Body of pancreas (tissue), 4 donors: ENCODE results near the gene OR51E2. TPM values are rescaled to one million over a fixed set of nuclear protein-coding genes. Genes with fewer than 3 reads are reported as not detected.

Source experiments
- ATAC-seq: fragments of 150-250 bp; one replicate; pipeline ENCODE4 v1.9.1; 2016
- DNase-seq, 4 donors: peaks; one replicate each; pipeline ENCODE4 v3.0.0-alpha.2; 2019
- H3K27ac ChIP-seq, 4 donors: fragments of 200-600 bp; sonication (generic); 1 replicate in 3 of 4; 2 replicates in 1 of 4; pipeline versions ENCODE4 v1.5.1 to v1.6.1; 2016 to 2019; ENCODE audit warnings: mild to moderate bottlenecking in 1 of 4, mixed read lengths in 1 of 4, moderate library complexity in 1 of 4
- H3K27me3 ChIP-seq, 2 donors: fragments of 200-600 bp; sonication (generic); one replicate each; pipeline ENCODE4 v1.6.0; 2016; ENCODE audit warnings: mild to moderate bottlenecking in 1 of 2
- H3K36me3 ChIP-seq, 2 donors: fragments of 200-600 bp; sonication (generic); replicated peaks in 1 of 2; 2 replicates each; pipeline ENCODE4 v1.5.1; 2016; ENCODE audit warnings: low read depth in 2 of 2; ENCODE audit not compliant: insufficient read depth in 1 of 2
- H3K4me1 ChIP-seq: fragments of 200-600 bp; sonication (generic); one replicate; pipeline ENCODE4 v1.6.0; 2016
- H3K4me3 ChIP-seq, 2 donors: fragments of 200-600 bp; sonication (generic); 1 replicate in 1 of 2; 2 replicates in 1 of 2; pipeline ENCODE4 v1.5.1; 2016 to 2019
- H3K9me3 ChIP-seq, 3 donors: fragments of 200-600 bp; sonication (generic); 1 replicate in 2 of 3; 2 replicates in 1 of 3; pipeline ENCODE4 v1.5.1; 2016
- CTCF ChIP-seq, 7 experiments: fragments of 450-650 bp in 4 of 7; fragments of 200-600 bp in 3 of 7; sonication (generic) in 3 of 7; IDR thresholded peaks; one replicate each; pipeline ENCODE4 v1.5.1; 2016 to 2019; ENCODE audit warnings: antibody characterized with exemption in 7 of 7
- POLR2A ChIP-seq, 3 donors: fragments of 450-650 bp; IDR thresholded peaks; one replicate each; pipeline ENCODE4 v1.6.1; 2016; ENCODE audit warnings: antibody characterized with exemption in 3 of 3, mild to moderate bottlenecking in 2 of 3
- WGBS, 2 donors: methylation state at CpG; one replicate each; pipeline ENCODE4 v1.1.5; 2017; 5-methylcytosine and 5-hydroxymethylcytosine counted together
- intact Hi-C: fragments of 100-400 bp; cut with DNase I; formaldehyde crosslinking; loops from one replicate; pipeline ENCODE4 v1.15.1; 2023
- total RNA-seq, 2 donors: library from RNA; depleted of rRNA; stranded (reverse); fragments of >200 nt; gene quantifications; one replicate each; pipeline ENCODE4 v1.1.0, GENCODE V29; 2016

OR51E2 gene
- total RNA-seq, 2 donors from 2014 or later: not detected

GRCh38 chr11:4665424-4665823 is 32.2 kb downstream of the OR51E2 start:
- ATAC-seq: no peak
- no peak for DNase-seq
- H3K27ac ChIP-seq: no peak overlapping the region
- H3K4me1 ChIP-seq: no peaks in the 10 kb centered on the region
- TF ChIP-seq POLR2A (IDR thresholded peaks at IDR 0.05) (no peak), CTCF (IDR thresholded peaks at IDR 0.05) (no peak)
- no peaks in the 10 kb centered on the region for H3K27me3 ChIP-seq
- intact Hi-C loops: no loop called here
- 59 to 68% methylated on average over 2 of the region's 2 CpGs for WGBS, 2 donors
- no peaks in the 10 kb centered on the region for H3K9me3 ChIP-seq
- H3K36me3 ChIP-seq: no peaks in the 10 kb centered on the region
- H3K4me3 ChIP-seq: no peak overlapping the region

- intact Hi-C loops: no loop called here
- DNase-seq (no peak), ATAC-seq (no peak)
- Histone ChIP-seq H3K4me3 (no peak overlapping the region), H3K27me3 (no peaks in the 10 kb centered on the region), H3K9me3 (no peaks in the 10 kb centered on the region), H3K36me3 (no peaks in the 10 kb centered on the region), H3K27ac (no peak overlapping the region), H3K4me1 (no peaks in the 10 kb centered on the region)
- 70 to 71% methylated on average over 3 of the region's 3 CpGs for WGBS, 2 donors
- TF ChIP-seq CTCF (IDR thresholded peaks at IDR 0.05) (no peak), POLR2A (IDR thresholded peaks at IDR 0.05) (no peak)
These were observed 32.9 kb downstream of the OR51E2 start for GRCh38 chr11:4664786-4665185.

- ATAC-seq (no peak), DNase-seq (no peak)
- 71 to 82% methylated on average over 3 of the region's 3 CpGs for whole genome bisulfite sequencing, 2 donors
- Histone ChIP-seq H3K27ac (no peak overlapping the region), H3K36me3 (no peaks in the 10 kb centered on the region), H3K27me3 (no peaks in the 10 kb centered on the region), H3K4me1 (no peaks in the 10 kb centered on the region), H3K9me3 (no peaks in the 10 kb centered on the region), H3K4me3 (no peak overlapping the region)
- TF ChIP-seq POLR2A (IDR thresholded peaks at IDR 0.05) (no peak), CTCF (IDR thresholded peaks at IDR 0.05) (no peak)
- intact Hi-C loops: no loop called here
These were observed 33.5 kb downstream of the OR51E2 start for GRCh38 chr11:4664183-4664582.

GRCh38 chr11:4662876-4663275 is 34.8 kb downstream of the OR51E2 start:
- Histone ChIP-seq H3K4me3 (no peak overlapping the region), H3K9me3 (no peaks in the 10 kb centered on the region), H3K27me3 (no peaks in the 10 kb centered on the region), H3K4me1 (no peaks in the 10 kb centered on the region), H3K36me3 (no peaks in the 10 kb centered on the region), H3K27ac (no peak overlapping the region)
- no peak for DNase-seq
- ATAC-seq: no peak
- 86 to 87% methylated on average over 6 of the region's 6 CpGs for WGBS, 2 donors
- TF ChIP-seq CTCF (IDR thresholded peaks at IDR 0.05) (no peak), POLR2A (IDR thresholded peaks at IDR 0.05) (no peak)
- intact Hi-C loops: no loop called here

- H3K9me3 ChIP-seq: no peaks in the 10 kb centered on the region
- H3K4me1 ChIP-seq: no peaks in the 10 kb centered on the region
- no peak overlapping the region for H3K27ac ChIP-seq
- ATAC-seq (no peak), DNase-seq (no peak)
- H3K36me3 ChIP-seq: no peaks in the 10 kb centered on the region
- H3K27me3 ChIP-seq: no peaks in the 10 kb centered on the region
- 49 to 74% methylated on average over 5 of the region's 5 CpGs for WGBS, 2 donors
- intact Hi-C loops: no loop called here
- TF ChIP-seq POLR2A (IDR thresholded peaks at IDR 0.05): no peak
- TF ChIP-seq CTCF (IDR thresholded peaks at IDR 0.05): no peak
- no peak overlapping the region for H3K4me3 ChIP-seq
These were observed 38.8 kb downstream of the OR51E2 start for GRCh38 chr11:4658629-4659445.
